Retina (tissue), 1 donor: ENCODE results near the gene MED14.

Experiments used
- DNase-seq: peaks from one replicate; pipeline ENCODE4 v3.0.0-alpha.2; 2016

Gene MED14

GRCh38 chrX:40663078-40663740 lies 72.1 kb downstream of the MED14 start:
- no peak for DNase-seq

GRCh38 chrX:40661489-40661888 lies 73.9 kb downstream of the MED14 start:
- no peak for DNase-seq

DNA sequence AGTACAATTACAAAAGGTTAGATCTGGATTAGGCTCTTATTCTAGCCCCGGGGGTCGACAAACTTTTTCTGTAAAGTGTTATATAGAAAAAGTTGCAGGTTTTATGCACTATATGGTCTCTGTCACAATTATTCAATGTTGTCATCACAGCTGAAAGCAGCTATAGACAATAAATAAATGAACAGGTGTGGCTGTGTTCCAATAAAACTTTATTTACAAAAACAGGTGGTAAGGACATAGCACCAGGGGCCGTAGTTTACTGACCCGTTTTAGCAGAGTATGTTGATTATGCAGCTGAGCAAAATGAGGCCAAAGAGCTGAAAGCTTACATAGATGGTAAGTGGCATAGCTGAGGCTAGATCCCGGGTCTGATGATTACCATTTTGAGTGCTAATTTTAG lies 75.0 kb downstream of the MED14 start:
- DNase-seq: no peak

DNA sequence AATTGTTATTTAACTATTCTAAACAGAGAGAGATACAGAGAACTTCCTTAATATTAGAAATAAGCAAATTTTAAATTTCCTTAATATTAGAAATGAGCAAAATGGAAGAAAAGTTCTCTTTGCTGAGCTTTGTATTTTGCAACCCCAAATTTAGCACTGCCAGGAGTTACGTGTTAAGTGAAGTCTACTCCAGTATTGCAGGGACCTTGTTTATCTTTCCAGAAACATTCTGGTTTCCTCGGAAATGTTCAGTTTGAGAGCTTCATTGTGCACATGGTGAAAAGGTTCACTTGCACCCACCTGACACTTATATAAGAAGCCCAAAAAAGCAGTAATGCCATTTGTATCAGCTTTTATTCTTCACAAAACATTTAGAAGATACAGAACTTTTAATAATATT lies 81.8 kb downstream of the MED14 start:
- no peak for DNase-seq

DNA sequence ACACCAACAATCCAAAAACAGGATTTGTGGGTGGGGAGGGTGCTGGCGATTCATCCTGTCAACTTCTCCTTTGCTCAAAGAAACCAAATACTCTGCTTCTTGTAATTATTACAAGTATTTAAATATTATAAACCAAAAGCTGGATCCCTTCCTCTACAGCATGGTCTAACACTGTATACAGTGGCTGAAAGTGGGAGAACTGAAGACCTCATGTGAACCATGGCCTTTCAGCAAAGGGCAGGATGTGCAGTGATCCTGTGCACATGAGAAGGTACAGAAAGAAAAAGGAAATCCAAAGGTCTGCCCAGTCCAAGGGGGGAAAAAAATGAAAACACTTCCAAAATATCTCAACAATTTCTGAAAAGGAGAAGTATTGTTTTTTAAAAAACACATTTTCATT lies 82.7 kb downstream of the MED14 start:
- no peak for DNase-seq

DNA sequence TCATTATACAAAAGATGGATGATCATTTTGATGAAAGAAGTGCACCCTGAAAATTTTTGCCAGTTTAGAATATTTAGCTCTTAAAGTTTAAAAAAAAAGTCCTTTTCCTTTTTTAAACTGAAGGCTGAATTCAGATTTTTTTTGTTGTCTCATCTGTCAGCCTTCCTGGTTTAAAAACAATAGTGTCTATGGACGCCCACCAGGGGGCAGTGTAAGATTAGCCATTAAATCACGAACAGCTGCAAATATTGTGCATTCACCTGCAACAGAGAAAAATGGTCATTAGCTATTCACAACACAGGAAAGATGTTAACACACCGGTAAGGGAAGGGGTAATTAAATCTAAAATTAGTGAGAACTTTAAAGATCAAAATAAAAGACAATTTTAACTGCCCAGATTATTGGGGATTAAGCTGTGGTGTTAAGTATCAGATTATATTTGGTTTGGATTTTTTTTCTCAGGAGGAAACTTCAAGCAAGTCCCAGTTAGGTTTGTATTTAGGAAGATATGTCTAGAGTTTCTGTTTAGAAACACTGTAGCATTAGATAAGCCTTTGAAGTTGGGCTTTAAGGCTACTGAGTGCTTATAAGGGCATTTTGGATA lies 83.6 kb downstream of the MED14 start:
- DNase-seq: peak; percentile 54

DNA sequence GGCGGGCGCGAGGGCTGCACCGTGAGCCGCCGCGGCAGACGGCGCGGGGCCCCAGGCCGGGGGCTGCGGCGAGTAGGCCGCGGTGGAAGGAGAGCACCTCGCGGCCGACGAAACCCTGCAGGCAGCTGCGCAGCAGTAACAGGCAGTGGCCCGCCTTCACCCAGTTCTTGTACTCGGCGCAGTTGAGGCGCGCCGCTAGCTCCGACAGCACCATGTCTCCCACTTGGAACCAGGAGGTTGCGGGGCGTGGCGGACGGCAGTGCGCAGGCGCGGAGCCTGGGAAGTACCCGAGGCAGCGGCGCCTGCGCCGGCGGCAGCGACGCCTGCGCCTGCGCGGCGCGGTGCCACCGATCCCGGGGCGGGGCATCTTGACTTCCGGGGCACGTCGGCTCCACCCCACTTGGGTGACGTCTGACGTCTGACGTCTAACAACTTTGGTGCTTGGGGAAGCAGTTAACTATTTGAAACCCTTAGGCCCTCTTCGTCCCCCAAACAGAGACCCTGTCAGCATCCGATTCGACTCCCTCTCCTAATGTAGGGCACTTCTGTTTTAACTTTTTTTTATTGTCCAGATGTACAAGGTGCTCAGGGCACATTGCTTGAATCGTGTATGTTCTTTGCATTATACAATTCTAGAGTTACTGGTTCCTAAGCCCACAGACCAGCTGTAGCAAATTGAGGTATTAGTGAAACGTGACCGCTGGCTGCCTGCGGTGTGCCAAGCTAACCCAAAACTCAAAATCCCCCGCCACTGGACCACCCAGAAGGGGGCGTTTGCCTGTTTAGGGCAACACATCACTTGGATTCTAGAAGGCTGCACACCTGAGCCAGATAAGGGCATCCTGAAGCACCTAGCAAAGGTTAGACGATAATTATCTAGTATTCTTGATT lies 87.8 kb downstream of the MED14 start, which contains the start of gene CXorf38:
CXorf38 (minus strand) TSS at position 255 of the 891 bp plus-strand sequence; CDS start at position 214, 41 bp downstream.
- DNase-seq: peak; percentile 93

- DNase-seq: peak; percentile 50
These were observed 88.6 kb downstream of the MED14 start for GRCh38 chrX:40646489-40647306.

DNA sequence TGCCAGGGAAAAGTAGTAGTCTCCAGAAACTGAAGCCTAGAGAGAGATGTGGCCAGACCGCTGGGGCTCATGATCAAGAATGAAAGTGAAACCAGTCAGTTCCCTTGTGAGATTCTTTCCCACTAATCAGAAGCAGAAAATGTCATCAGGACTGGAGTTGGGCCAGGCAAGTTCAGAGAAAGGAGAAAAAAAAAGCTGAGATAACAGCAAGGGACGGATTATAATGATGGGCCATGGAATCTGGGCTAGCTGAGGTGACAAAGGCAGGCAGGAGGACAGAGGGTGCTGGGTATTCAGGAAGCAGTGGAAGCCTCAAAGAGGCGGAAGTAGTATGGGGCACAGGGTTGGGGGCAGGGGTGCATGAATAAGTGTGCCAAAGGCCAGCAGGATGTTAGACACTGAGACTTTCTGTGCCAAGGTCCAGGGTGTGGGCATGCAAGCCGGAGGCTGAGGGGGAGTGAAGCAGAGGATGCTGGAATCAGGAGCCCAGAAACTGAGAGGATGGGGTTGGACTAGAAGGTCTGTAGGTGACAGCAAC lies 90.5 kb downstream of the MED14 start:
- no peak for DNase-seq

DNA sequence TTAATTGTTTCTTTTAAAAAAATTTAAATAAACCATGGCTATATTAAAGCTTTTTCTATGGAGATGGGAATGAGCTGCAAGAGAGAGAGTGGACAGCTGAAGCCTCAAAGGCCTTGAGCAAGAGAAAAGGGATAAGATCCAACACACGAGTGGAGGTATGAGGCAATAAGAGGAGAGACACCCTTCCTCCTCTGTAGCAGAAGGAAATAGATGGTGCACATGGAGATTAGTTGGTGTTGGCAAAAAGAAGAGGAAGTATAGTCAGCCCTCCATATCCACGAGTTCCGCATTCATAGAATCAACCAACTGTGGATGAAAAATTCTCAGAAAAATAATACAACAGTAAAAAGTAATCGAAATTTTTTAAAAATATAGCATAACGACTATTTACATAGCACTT lies 91.2 kb downstream of the MED14 start:
- DNase-seq: no peak

- DNase-seq: no peak
These were observed 97.7 kb downstream of the MED14 start for GRCh38 chrX:40637687-40638086.

DNA sequence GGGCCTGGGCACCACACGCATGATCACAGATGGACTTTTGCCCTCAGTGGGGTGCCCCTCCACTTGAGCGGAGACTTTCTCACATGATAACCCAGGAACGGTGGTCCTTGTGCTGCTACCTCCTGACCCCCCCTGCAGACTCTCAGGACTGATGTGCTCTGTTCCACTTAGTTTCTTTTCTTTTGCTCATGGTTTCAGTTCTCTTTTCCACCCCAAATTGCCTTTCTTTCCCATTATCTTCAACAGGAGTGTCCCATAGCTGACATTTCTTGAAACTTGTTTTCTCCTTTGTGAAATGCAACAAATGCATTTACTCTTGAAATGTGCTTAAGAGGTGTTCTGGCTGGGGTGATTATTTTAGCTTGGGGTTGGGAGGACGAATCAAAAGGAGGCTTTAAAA lies 103.1 kb downstream of the MED14 start:
- no peak for DNase-seq

- no peak for DNase-seq
These were observed 106.8 kb downstream of the MED14 start for GRCh38 chrX:40628506-40628905.

DNA sequence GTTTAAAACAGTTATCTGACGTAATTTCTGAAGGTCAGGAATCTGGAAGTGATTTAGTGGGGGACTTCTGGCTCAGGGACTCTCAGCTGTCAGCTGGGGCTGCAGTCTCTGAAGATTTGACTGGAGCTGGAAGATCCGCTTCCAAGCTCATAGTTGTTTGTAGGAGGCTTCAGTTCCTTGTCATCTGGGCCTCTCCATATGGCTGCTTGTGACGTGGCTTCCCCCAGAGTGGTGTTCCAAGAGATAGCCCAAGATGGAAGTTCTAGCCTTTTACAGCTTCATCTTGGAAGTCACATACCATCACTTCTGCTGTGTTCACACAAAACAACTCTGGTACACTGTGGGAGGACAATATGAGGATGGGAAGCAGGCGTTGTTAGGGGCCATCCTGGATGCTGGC lies 110.0 kb downstream of the MED14 start:
- no peak for DNase-seq

- DNase-seq: no peak
These were observed 111.7 kb downstream of the MED14 start for GRCh38 chrX:40623665-40624064.

GRCh38 chrX:40623139-40623536 lies 112.2 kb downstream of the MED14 start, which contains the start of gene MPC1L:
Gene MPC1L, plus strand, starts transcription at chrX:40623428. Its CDS starts 138 bp downstream, at chrX:40623566.
- DNase-seq: no peak

GRCh38 chrX:40622479-40623138 lies 112.7 kb downstream of the MED14 start:
- peak; percentile 26 for DNase-seq

DNA sequence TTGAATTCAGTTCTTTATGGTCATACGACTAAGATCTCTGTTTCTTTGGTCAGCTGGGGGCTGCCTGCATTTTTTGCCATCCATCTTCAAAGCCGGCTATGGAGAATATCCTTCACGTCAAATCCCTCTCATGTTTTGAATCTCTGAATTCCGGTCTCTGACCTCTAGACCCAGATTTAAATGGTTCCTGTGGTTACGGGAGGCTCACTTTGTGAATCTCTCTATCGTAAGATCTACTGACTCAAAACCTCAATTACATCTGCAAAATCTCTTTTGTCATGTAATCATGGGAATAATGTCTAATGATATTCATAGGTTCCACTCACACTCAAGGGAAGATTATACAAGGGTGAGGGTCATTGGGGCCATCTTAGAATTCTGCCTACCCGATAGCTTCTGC lies 117.8 kb downstream of the MED14 start:
- no peak for DNase-seq

GRCh38 chrX:40615976-40616375 lies 119.4 kb downstream of the MED14 start:
- no peak for DNase-seq

DNA sequence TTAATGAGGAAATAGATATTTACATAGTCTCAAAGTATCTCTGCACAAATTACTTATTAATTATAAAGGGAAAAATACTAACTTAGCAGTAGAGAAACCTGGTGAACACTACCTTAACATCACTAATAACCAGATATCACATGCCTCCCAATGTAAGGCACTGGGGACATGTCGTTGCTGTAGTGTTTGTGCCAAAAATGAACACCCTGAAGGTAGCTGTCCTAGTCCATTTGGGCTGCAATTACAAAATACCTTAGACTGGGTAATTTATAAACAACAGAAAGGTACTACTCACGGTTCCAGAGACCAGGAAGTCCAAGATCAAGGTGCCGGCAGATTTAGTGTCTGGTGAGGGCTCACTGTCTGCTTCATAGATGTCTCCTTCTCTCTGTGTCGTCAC lies 122.8 kb downstream of the MED14 start:
- no peak for DNase-seq

DNA sequence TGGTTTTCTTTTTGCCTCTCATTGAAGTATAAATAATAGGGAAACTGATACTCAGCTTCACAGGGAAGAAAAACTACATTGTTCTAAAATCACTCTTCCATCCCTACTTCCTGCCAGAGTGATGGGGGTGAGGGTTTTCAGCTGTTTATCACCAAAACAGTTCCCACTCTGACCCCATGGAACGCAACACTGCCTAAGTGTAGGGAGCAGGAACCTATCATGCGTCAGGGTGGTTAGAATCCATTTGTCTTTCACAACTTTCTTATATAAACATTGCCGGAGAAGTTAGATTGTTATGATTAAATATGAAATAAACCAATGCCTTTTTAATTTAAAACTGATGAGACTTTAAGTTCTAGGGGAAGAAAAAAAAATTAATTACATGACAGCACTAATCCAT lies 128.0 kb downstream of the MED14 start:
- no peak for DNase-seq

DNA sequence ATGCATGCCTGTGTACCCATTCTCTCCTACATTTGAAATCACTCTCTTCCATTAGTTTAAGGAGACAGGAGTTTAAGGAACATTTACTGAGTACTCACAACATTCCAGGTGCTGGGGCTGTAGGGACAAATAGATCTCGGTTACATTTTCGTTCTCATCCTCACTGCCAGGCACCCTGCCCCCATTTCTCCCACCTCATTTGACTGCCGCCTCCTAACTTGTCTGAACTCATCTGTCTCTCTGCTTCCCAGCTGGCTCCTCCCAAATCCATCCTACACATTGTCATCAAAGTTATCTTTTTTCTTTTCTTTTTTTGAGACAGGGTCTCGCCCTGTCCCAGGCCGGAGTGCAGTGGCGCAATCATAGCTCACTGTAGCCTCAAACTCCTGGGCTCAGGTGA lies 131.9 kb downstream of the MED14 start:
- DNase-seq: no peak
